GM12801 (cell line): ENCODE results near the gene TNFRSF19.

Source experiments
- CTCF ChIP-seq: IDR thresholded peaks from one replicate; pipeline ENCODE4 v1.5.1; 2011; ENCODE audit warnings: control low read depth; ENCODE audit not compliant: insufficient read length; ENCODE audit errors: extremely low read depth

TNFRSF19 gene

GRCh38 chr13:23558675-23559536 is 11.3 kb upstream of the TNFRSF19 start:
- TF ChIP-seq CTCF = no peak

GRCh38 chr13:23560571-23561089 is 9.6 kb upstream of the TNFRSF19 start:
- TF ChIP-seq CTCF = no peak

- no peak for TF ChIP-seq CTCF
These were observed 9.0 kb upstream of the TNFRSF19 start for GRCh38 chr13:23561261-23561660.

DNA sequence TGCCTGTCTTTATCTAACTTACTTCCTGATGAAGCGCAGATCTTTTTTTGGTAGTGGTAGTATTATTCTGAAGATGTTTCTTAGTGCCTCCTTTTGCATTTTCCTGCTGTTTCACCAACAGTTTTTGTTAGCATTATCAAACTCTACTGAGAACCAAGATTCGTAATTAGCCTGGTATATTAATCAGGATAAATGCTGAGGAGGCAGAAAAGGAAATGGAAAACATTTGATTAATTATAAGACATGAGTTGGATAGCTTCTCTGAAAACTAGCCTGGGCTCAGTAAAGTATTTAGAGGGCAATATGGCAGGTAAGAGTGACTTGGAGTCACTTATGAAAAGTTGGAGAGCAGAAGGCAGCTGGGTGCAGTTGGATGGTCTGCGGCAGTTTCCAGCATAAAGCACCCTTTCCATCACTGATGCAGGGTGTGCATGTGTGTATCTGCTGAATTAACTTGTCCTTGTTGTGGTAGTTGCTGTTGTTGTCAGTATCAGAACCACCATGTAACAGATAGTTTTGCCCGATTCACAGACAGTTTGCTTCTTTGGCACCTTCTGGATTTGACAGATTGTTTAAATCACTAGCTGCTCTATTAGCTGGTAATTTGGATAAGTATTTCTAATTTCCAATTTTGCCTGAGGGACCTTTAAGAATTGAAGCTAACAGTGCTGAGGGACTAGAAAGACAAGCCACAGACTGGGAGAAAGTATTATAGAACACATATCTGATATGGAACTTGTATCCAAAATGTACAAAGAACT is 6.9 kb upstream of the TNFRSF19 start:
- TF ChIP-seq CTCF = no peak

DNA sequence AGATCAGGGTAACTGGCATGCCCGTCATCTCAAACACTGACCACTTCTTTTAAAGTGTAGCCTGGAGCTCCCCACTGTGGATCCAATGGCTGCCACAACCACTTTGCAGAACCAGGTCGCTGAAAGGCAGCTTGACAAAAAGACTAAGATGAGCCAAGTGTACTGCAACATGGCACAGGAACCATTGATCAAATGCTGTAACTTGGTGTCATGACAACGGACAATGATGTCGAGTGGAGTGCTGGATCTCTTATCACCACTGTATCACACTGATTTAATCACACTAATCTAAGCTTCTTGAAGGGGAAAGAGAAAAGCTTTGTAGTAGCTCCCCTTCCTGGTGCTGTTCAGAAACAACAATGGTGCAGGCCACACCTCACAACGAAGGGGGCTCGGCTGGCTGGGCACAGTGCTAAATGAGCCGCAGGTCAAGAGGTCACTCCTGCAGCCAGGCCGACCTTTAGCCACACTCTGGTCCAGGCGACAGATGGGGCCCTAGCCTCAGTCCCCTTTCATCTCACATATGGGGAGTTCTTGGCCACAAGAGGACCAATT is 2.2 kb upstream of the TNFRSF19 start:
- TF ChIP-seq CTCF = no peak

- no peak for TF ChIP-seq CTCF
These were observed 706 bp downstream of the TNFRSF19 start for GRCh38 chr13:23570921-23571315.

GRCh38 chr13:23571431-23571830 is 1.2 kb downstream of the TNFRSF19 start:
- no peak for TF ChIP-seq CTCF
